GM18867 (cell line): ENCODE data around the gene PDGFC.
A peak's percentile ranks its signal among the peaks of the same experiment; 100 is the strongest.
"Not testable (repeated sequence)": the region's sequence is repeated elsewhere in the genome, so short reads cannot be mapped to it uniquely, and the experiment has no call there.

Source experiments
- ATAC-seq: cut with Tn5 transposase; IDR thresholded peaks from one replicate; pipeline ENCODE4 v1.9.1; 2021; ENCODE audit warnings: mild to moderate bottlenecking, moderate library complexity; ENCODE audit not compliant: unreplicated experiment

The PDGFC gene

GRCh38 chr4:156952078-156952759 lies 19.4 kb downstream of the PDGFC start:
- no peak for ATAC-seq

DNA sequence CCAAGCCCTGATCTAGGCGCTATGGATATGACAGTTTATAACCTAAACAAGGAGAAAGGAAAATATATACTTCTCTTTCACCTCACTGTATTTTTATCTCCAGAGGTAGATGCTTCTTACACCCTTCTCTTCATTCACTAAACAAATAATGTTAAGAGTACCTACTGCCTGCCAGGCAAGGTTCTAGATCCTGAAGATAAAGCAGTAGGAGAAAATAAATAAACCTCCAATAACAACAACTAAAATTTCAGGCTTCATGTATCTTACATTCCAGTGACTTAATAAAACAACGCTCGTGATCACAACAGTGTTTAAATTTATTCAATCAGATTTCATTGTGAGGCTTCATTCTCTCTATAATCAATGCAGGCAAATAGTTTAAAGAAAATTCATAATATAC lies 20.7 kb downstream of the PDGFC start:
- ATAC-seq = no peak

- ATAC-seq = no peak
Measured at GRCh38 chr4:156950090-156950489, 21.5 kb downstream of the PDGFC start.

DNA sequence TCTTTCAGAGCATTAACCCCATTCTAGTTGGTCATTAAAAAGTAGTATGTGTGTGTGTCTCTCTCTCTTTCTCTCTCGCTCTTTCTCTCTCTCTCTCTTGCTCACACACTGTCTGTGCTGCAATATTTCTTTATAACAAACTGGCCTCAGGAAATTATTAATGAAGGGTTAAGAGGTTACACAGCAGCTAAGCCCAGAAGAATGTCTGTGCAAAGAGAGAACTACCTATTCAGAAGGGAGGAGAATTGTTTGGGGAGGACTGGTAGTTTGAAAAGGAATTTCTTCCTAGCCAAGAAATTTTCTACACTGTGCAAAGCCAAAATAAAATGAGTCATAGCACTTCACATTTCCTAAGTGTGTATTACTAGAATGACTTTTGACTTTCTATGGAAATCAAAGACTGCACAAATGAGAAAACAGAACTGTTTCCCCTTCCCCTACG lies 22.2 kb downstream of the PDGFC start:
- ATAC-seq = no peak

- no peak for ATAC-seq
Measured at GRCh38 chr4:156948738-156949137, 22.9 kb downstream of the PDGFC start.

- no peak for ATAC-seq
Measured at GRCh38 chr4:156948133-156948532, 23.5 kb downstream of the PDGFC start.

DNA sequence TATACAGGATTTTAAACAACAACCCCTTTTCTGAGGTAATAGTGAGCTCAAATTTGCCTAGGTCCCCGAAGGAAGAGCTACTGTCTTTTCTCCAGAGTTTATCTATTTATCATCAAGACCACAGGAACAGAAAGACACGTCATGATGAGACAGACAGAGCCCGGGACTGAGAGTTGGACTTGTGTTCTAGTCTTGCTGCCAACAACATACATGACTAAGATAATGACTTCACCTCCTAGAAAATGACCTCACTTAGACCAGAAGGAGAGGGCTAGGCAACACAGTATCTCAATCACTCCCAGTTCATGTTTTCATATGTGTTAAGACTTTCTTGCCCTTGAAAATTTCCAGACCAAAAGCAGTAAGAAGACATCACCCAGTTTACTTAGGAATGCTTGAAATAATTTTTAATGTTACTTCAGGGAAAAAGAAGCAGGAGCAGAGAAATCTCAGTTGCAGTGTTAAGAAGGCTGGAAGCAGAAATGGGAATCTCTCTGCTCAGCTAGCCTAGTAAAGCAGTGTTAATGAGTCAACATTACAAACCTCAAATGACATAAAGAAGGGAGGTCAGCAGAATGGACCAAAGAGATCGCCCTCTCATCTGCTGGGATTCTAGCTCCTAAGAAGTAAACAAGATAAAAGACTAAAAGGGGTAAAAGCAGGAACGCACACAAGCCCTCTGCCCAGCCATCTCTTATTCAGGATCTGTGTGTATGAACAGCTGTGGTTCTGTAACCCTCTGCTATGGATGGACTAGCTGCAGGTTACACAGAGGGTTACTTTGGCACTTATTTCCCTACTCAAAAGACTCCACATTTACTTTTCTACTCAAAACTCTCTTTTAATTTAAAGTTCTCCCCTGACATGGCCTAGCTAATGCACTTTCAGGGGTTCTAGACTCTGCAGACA lies 24.8 kb downstream of the PDGFC start:
- no peak for ATAC-seq

GRCh38 chr4:156945532-156945931 lies 26.1 kb downstream of the PDGFC start:
- ATAC-seq = no peak

- no peak for ATAC-seq
Measured at GRCh38 chr4:156942991-156943390, 28.6 kb downstream of the PDGFC start.

DNA sequence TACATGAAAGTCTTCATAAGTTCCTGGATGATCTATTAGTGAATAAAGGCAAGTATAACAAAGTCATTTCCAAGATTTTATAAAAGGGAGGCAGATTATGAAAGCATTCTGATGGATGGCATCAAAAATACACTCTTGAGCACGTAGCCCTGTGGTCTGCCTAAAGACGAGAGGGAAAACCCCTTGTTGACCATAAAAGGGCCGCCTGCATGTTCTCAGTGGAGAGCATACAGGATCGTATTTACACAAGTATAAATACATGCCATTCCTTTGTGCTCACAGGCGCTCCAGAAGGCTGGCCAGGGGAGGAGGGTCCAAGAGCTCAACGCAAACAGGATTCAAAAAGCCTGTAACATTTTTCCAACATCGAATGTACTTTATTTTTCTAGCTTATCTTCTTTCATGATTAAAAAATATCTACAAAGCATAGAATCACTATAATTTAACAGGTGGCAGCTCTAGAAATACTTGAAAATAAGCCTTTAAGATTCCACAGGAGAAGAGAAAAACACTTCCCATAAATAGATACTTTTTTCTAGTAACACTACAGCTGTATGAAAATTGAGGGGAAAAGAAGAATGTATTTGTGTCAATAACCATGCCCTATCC lies 29.6 kb downstream of the PDGFC start:
- ATAC-seq = peak; percentile 42

GRCh38 chr4:156939801-156940200 lies 31.8 kb downstream of the PDGFC start:
- no peak for ATAC-seq

DNA sequence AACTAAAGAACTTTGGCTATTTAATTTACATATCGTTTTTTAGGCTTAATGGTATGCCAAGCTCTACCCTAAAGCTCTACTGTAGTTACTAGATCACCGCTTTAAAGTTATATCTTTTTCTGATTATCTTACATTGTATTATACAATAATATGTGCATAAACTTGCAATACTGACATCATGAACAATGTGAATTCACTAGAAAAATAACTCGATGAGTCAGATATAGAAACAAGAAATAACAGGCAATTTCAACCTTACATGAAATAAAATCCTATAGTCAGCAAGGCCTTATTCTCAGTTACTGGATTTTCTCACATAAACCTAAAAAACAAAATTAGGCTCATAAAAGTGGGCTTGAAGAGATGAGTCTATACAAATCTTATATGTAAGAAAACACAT lies 32.5 kb downstream of the PDGFC start:
- ATAC-seq = no peak

- ATAC-seq = no peak
Measured at GRCh38 chr4:156934259-156934635, 37.4 kb downstream of the PDGFC start.

DNA sequence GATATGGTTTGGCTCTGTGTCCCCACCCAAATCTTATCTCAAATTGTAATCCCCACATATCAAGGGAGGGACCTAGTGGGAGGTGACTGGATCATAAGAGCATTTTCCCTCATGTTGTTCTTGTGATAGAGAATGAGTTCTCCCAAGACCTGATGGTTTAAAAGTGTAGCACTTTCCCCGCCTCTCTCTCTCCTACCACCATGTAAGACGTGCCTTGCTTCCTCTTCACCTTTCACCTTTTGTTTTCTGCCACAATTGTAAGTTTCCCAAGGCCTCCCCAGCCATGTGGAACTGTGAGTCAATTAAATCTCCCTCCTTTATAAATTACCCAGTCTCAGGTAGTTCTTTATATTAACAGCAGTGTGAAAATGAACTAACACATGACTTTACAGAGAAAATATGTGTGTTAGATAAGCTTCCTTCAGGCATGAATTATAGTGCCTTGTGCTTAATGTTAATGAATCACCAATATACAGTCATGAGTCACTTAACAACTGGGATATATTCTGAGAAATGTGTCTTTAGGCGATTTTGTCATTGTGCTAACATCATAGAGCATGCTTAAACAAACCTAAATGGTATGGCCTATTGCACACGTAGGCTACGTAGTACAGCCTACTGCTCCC lies 37.9 kb downstream of the PDGFC start:
- ATAC-seq = no peak

DNA sequence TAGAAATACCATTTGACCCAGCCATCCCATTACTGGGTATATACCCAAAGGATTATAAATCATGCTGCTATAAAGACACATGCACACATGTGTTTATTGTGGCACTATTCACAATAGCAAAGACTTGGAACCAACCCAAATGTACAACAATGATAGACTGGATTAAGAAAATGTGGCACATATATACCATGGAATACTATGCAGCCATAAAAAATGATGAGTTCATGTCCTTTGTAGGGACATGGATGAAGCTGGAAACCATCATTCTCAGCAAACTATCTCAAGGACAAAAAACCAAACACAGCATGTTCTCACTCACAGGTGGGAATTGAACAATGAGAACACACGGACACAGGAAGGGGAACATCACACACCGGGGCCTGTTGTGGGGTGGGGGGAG lies 39.2 kb downstream of the PDGFC start:
- not testable (repeated sequence) for ATAC-seq

DNA sequence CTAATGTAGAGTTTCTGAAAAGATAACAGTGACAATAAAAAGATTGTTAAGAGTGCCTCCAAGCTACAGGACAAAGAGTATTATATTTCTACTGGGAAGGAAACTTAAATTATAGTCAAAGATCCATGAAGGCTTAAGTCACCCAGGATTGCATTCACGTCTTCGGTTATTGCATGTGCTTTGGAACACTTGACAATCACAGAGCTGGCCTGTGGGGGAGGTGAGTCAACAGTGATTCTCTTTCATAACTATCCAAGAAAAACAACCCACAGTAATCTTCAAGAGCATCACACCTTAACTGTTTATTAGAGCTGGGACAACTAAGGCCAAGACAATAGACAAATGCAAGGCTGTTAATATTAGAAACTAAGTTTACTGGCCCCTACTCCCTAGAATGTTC lies 40.3 kb downstream of the PDGFC start:
- no peak for ATAC-seq

DNA sequence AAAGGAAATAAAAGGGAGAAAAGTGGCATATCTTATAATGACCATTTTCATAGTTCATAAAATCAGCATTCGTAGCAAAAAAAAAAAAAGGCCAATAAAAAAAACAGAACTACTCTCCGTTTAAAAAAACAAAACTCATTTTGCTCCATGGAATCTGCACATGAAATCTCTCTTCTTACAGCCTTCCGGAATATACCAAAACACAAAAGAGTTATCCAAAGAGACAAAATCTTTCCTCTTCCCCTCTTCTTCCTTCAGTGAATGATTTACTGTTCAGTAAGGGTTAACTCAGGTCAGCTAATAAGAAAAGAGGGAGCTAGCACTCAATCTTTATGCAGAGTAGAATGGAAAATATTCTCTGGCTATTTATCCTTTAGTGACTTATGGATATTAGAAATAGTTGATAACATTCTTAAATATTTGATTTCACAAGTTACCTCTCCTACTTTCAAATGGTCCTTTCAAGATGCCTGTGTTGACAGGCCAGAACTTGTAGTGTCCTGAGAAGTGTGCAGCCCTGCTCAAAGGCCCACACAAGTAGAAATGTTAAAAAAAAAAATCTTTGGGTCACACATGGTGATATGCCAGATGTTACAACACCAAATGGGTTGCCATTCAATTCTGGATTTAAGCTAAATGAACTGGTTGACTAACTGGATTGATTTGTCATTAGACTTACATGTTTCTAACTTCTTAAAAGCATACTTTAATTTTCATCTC lies 42.1 kb downstream of the PDGFC start:
- no peak for ATAC-seq

GRCh38 chr4:156924774-156925315 lies 46.8 kb downstream of the PDGFC start:
- no peak for ATAC-seq

DNA sequence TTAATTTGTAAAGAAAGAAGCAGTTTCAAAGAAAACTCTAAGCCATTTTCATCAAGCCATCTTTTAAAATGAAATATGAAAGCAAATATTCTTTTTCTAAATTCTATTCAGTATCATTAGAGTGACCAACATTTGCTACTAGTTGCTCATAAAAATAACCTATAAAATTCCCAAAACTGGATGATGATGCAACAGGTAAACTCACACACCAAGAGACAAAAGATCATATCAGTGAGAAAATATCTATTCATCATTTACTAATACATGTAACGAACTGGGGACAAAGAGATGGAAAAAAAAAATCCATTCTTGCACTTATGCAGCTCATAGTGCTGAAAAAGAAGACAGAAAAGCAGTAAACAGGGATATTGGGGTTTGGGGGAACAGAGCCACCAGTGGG lies 48.1 kb downstream of the PDGFC start:
- ATAC-seq = no peak

- ATAC-seq = no peak
Measured at GRCh38 chr4:156915221-156915620, 56.4 kb downstream of the PDGFC start.
